ENCODE data around the gene RNF4. TPM values are rescaled to one million over a fixed set of nuclear protein-coding genes. Genes with fewer than 3 reads are reported as not detected.
"Not testable (repeated sequence)": the region's sequence is repeated elsewhere in the genome, so short reads cannot be mapped to it uniquely, and the experiment has no call there.

Gene RNF4
- total and polyA plus RNA-seq, 7 donors, result 18.1 to 50.2 (median 30.7) TPM

- peaks cover 6% of the 10 kb centered on the region for H3K4me1 ChIP-seq
- no peak overlapping the region for H3K27ac ChIP-seq
- TF ChIP-seq CTCF (IDR thresholded peaks at IDR 0.05), result no peak
- H3K36me3 ChIP-seq (ENCODE audit: insufficient read depth in 1 of 2, low read depth in 1 of 2), result no peaks in the 10 kb centered on the region
- H3K27me3 ChIP-seq (ENCODE audit: insufficient read depth in 3 of 3, low read length in 2 of 3), result no peaks in the 10 kb centered on the region
- DNase-seq, result peak in 1 of 2 donors; percentile 48
- no peak for ATAC-seq
- intact Hi-C loops (cut with DNase I), result no loop called here
- H3K4me3 ChIP-seq, result no peak overlapping the region
- no peaks in the 10 kb centered on the region for H3K9me3 ChIP-seq
- WGBS, 3 donors, result 84 to 88% (median 85%) methylated on average over 12 to 13 of the region's 13 CpGs
Observed at GRCh38 chr4:2426711-2427275, 42.1 kb upstream of the RNF4 start.

GRCh38 chr4:2427383-2428334 lies 41.2 kb upstream of the RNF4 start:
- Histone ChIP-seq H3K4me3 (no peak overlapping the region), H3K4me1 (peaks cover 9% of the 10 kb centered on the region), H3K9me3 (no peaks in the 10 kb centered on the region), H3K27ac (no peak overlapping the region), H3K27me3 (ENCODE audit: insufficient read depth in 3 of 3, low read length in 2 of 3) (no peaks in the 10 kb centered on the region), H3K36me3 (ENCODE audit: insufficient read depth in 1 of 2, low read depth in 1 of 2) (no peaks in the 10 kb centered on the region)
- WGBS, 3 donors, result 84 to 90% (median 88%) methylated on average over 19 to 23 of the region's 23 CpGs
- DNase-seq, result peak in 1 of 2 donors; percentile 37
- no peak for ATAC-seq
- TF ChIP-seq CTCF (IDR thresholded peaks at IDR 0.05), result no peak
- intact Hi-C loops (cut with DNase I), result no loop called here

- Histone ChIP-seq H3K27ac (no peak overlapping the region), H3K27me3 (ENCODE audit: insufficient read depth in 3 of 3, low read length in 2 of 3) (no peaks in the 10 kb centered on the region), H3K36me3 (ENCODE audit: insufficient read depth in 1 of 2, low read depth in 1 of 2) (no peaks in the 10 kb centered on the region), H3K4me1 (peaks cover 19% of the 10 kb centered on the region), H3K9me3 (no peaks in the 10 kb centered on the region), H3K4me3 (no peak overlapping the region)
- no peak for TF ChIP-seq CTCF (IDR thresholded peaks at IDR 0.05)
- ATAC-seq (no peak), DNase-seq (no peak)
- intact Hi-C loops (cut with DNase I), result no loop called here
- 81 to 84% (median 81%) methylated on average over 24 to 25 of the region's 25 CpGs for WGBS, 3 donors
Observed at GRCh38 chr4:2428496-2429213, 40.3 kb upstream of the RNF4 start.

- peak in 1 of 2 donors; percentile 19 for DNase-seq
- H3K4me3 ChIP-seq; intact Hi-C loops (cut with DNase I); H3K27me3 ChIP-seq (ENCODE audit: insufficient read depth in 3 of 3, low read length in 2 of 3); H3K9me3 ChIP-seq; H3K36me3 ChIP-seq (ENCODE audit: insufficient read depth in 1 of 2, low read depth in 1 of 2); ATAC-seq: not testable (repeated sequence)
- H3K4me1 ChIP-seq, result peaks cover 24% of the 10 kb centered on the region
- peak overlapping the region; percentile 69 for H3K27ac ChIP-seq
- 26 to 52% (median 27%) methylated on average over 24 to 29 of the region's 49 CpGs for WGBS, 3 donors
Observed at GRCh38 chr4:2429945-2430757, 38.8 kb upstream of the RNF4 start.

Measured in psoas muscle (tissue), 8 donors.